Neural cell (in vitro differentiated cells): ENCODE measurements around the gene ARSJ. TPM values are rescaled to one million over a fixed set of nuclear protein-coding genes. Genes with fewer than 3 reads are reported as not detected.

ENCODE experiments used
- H2AFZ ChIP-seq: fragments of 200-600, 300-800 bp; sonication (generic), shearing (Covaris generic); 2 replicates; pipeline ENCODE4 v1.6.0; 2014; ENCODE audit warnings: low read depth, mild to moderate bottlenecking, antibody characterized with exemption, low read length, moderate library complexity
- H3F3A ChIP-seq: fragments of 200-600 bp; shearing (Covaris generic); 2 replicates; pipeline ENCODE4 v1.6.1; 2016; ENCODE audit warnings: mild to moderate bottlenecking, moderate library complexity, mixed read lengths, antibody characterized with exemption, low read length; ENCODE audit not compliant: insufficient read depth, poor library complexity, severe bottlenecking
- H3K27ac ChIP-seq: fragments of 200-600, 300-800 bp; sonication (generic), shearing (Covaris generic); 2 replicates; pipeline ENCODE4 v1.5.1; 2014; ENCODE audit warnings: mild to moderate bottlenecking, low read length, moderate library complexity
- H3K27me3 ChIP-seq: fragments of 300-800, 200-600 bp; sonication (generic), shearing (Covaris generic); 2 replicates; pipeline ENCODE4 v1.6.0; 2014; ENCODE audit warnings: mild to moderate bottlenecking, low read depth, low read length, moderate library complexity; ENCODE audit not compliant: insufficient read depth
- H3K36me3 ChIP-seq: fragments of 300-800, 200-600 bp; sonication (generic), shearing (Covaris generic); 2 replicates; pipeline ENCODE4 v1.5.1; 2014; ENCODE audit warnings: mild to moderate bottlenecking, antibody characterized with exemption, low read length, moderate library complexity; ENCODE audit not compliant: insufficient read depth
- H3K4me2 ChIP-seq: fragments of 300-800, 200-600 bp; sonication (generic), shearing (Covaris generic); 2 replicates; pipeline ENCODE4 v1.6.0; 2014; ENCODE audit warnings: mild to moderate bottlenecking, low read length
- H3K4me3 ChIP-seq: fragments of 300-800, 200-600 bp; sonication (generic), shearing (Covaris generic); 2 replicates; pipeline ENCODE4 v1.5.1; 2014; ENCODE audit warnings: mild to moderate bottlenecking, low read length, moderate library complexity
- H3K79me2 ChIP-seq: fragments of 200-600 bp; shearing (Covaris generic); replicated peaks from 2 replicates; pipeline ENCODE4 v1.6.0; 2014; ENCODE audit warnings: mild to moderate bottlenecking, low read length, moderate library complexity; ENCODE audit not compliant: insufficient read depth
- H3K9ac ChIP-seq: fragments of 300-800, 200-600 bp; sonication (generic), shearing (Covaris generic); 2 replicates; pipeline ENCODE4 v1.6.1; 2016; ENCODE audit warnings: mild to moderate bottlenecking, low read length, mixed read lengths
- H3K9me2 ChIP-seq: fragments of 200-600 bp; shearing (Covaris generic); 2 replicates; pipeline ENCODE4 v1.6.1; 2016; ENCODE audit warnings: mild to moderate bottlenecking, low read length, mixed read lengths; ENCODE audit not compliant: insufficient read depth
- H3K9me3 ChIP-seq: fragments of 200-600, 300-800 bp; sonication (generic), shearing (Covaris generic); 2 replicates; pipeline ENCODE4 v1.6.1; 2016; ENCODE audit warnings: mild to moderate bottlenecking, mixed run types, low read length, moderate library complexity, mixed read lengths
- H4K20me1 ChIP-seq: fragments of 200-600 bp; shearing (Covaris generic); 2 replicates; pipeline ENCODE4 v1.6.1; 2016; ENCODE audit warnings: mild to moderate bottlenecking, mixed run types; ENCODE audit not compliant: insufficient read depth
- CTCF ChIP-seq: fragments of 450-650 bp; IDR thresholded peaks from 2 replicates; pipeline ENCODE4 v1.5.1; 2014; ENCODE audit warnings: antibody characterized with exemption, mild to moderate bottlenecking, moderate library complexity; ENCODE audit not compliant: poor library complexity, severe bottlenecking
- EP300 ChIP-seq: fragments of 450-650 bp; conservative IDR thresholded peaks from 2 replicates; pipeline ENCODE4 v1.6.1; 2014; ENCODE audit warnings: antibody characterized with exemption, mild to moderate bottlenecking, moderate library complexity; ENCODE audit not compliant: poor library complexity, severe bottlenecking
- EZH2 ChIP-seq: fragments of 200-600, 300-800 bp; shearing (Covaris generic), sonication (generic); IDR thresholded peaks from 2 replicates; pipeline ENCODE4 v1.6.1; 2014; ENCODE audit warnings: antibody characterized with exemption, low read length, borderline replicate concordance, mild to moderate bottlenecking; ENCODE audit not compliant: insufficient read depth, poor library complexity, severe bottlenecking
- MXI1 ChIP-seq: fragments of 450-650 bp; conservative IDR thresholded peaks from 2 replicates; pipeline ENCODE4 v1.6.1; 2014; ENCODE audit warnings: antibody characterized with exemption, mild to moderate bottlenecking; ENCODE audit not compliant: poor library complexity, severe bottlenecking
- POLR2AphosphoS5 ChIP-seq: IDR thresholded peaks from 2 replicates; pipeline ENCODE4 v1.6.1; 2012
- RAD21 ChIP-seq: fragments of 450-650 bp; conservative IDR thresholded peaks from 2 replicates; pipeline ENCODE4 v1.6.1; 2014; ENCODE audit warnings: antibody characterized with exemption, mild to moderate bottlenecking, moderate library complexity
- SMC3 ChIP-seq: fragments of 450-650 bp; conservative IDR thresholded peaks from 2 replicates; pipeline ENCODE4 v1.6.1; 2014; ENCODE audit warnings: antibody characterized with exemption, mild to moderate bottlenecking, moderate library complexity; ENCODE audit not compliant: poor library complexity
- TAF1 ChIP-seq: IDR thresholded peaks from 2 replicates; pipeline ENCODE4 v1.6.1; 2012; ENCODE audit warnings: low read depth
- polyA plus RNA-seq: library from polyadenylated mRNA; depleted of rRNA; stranded (reverse); fragments of >200 nt; gene quantifications from 2 replicates; pipeline ENCODE4 v1.2.3, GENCODE V29; 2014
- TF ChIP-seq, protein P1 (sequence below): IDR thresholded peaks from 2 replicates; pipeline ENCODE4 v1.6.1; 2012; ENCODE audit warnings: borderline replicate concordance

ARSJ gene
- polyA plus RNA-seq, 1 donor from 2014 or later, result 0.10 TPM

- no peaks in the 10 kb centered on the region for H3F3A ChIP-seq
- no peak overlapping the region for H3K9ac ChIP-seq
- no peak overlapping the region for H3K4me2 ChIP-seq
- no peak overlapping the region for H3K27ac ChIP-seq
- no peaks in the 10 kb centered on the region for H3K79me2 ChIP-seq
- H3K27me3 ChIP-seq, result no peaks in the 10 kb centered on the region
- H3K9me2 ChIP-seq, result no peaks in the 10 kb centered on the region
- H2AFZ ChIP-seq, result no peak overlapping the region
- H3K4me3 ChIP-seq, result no peak overlapping the region
- no peaks in the 10 kb centered on the region for H4K20me1 ChIP-seq
- no peaks in the 10 kb centered on the region for H3K36me3 ChIP-seq
- no peaks in the 10 kb centered on the region for H3K9me3 ChIP-seq
- no peak for TF ChIP-seq MXI1
- TF ChIP-seq SMC3, result no peak
- no peak for TF ChIP-seq EZH2
- no peak for TF ChIP-seq POLR2AphosphoS5
- TF ChIP-seq CTCF, result no peak
- TF ChIP-seq EP300, result no peak
- TF ChIP-seq, protein P1, sequence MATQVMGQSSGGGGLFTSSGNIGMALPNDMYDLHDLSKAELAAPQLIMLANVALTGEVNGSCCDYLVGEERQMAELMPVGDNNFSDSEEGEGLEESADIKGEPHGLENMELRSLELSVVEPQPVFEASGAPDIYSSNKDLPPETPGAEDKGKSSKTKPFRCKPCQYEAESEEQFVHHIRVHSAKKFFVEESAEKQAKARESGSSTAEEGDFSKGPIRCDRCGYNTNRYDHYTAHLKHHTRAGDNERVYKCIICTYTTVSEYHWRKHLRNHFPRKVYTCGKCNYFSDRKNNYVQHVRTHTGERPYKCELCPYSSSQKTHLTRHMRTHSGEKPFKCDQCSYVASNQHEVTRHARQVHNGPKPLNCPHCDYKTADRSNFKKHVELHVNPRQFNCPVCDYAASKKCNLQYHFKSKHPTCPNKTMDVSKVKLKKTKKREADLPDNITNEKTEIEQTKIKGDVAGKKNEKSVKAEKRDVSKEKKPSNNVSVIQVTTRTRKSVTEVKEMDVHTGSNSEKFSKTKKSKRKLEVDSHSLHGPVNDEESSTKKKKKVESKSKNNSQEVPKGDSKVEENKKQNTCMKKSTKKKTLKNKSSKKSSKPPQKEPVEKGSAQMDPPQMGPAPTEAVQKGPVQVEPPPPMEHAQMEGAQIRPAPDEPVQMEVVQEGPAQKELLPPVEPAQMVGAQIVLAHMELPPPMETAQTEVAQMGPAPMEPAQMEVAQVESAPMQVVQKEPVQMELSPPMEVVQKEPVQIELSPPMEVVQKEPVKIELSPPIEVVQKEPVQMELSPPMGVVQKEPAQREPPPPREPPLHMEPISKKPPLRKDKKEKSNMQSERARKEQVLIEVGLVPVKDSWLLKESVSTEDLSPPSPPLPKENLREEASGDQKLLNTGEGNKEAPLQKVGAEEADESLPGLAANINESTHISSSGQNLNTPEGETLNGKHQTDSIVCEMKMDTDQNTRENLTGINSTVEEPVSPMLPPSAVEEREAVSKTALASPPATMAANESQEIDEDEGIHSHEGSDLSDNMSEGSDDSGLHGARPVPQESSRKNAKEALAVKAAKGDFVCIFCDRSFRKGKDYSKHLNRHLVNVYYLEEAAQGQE, result no peak
- TF ChIP-seq RAD21, result no peak
- no peak for TF ChIP-seq TAF1
Observed at GRCh38 chr4:113919611-113920010, 59.8 kb downstream of the ARSJ start.

GRCh38 chr4:113919145-113919544 is 60.3 kb downstream of the ARSJ start:
- TF ChIP-seq POLR2AphosphoS5, result no peak
- no peak for TF ChIP-seq MXI1
- H3F3A ChIP-seq, result no peaks in the 10 kb centered on the region
- H4K20me1 ChIP-seq, result no peaks in the 10 kb centered on the region
- H3K9me2 ChIP-seq, result no peaks in the 10 kb centered on the region
- H3K4me3 ChIP-seq, result no peak overlapping the region
- H3K9ac ChIP-seq, result no peak overlapping the region
- H3K79me2 ChIP-seq, result no peaks in the 10 kb centered on the region
- H2AFZ ChIP-seq, result no peak overlapping the region
- H3K36me3 ChIP-seq, result no peaks in the 10 kb centered on the region
- no peak overlapping the region for H3K27ac ChIP-seq
- H3K27me3 ChIP-seq, result no peaks in the 10 kb centered on the region
- no peak overlapping the region for H3K4me2 ChIP-seq
- H3K9me3 ChIP-seq, result no peaks in the 10 kb centered on the region

GRCh38 chr4:113908829-113909228 is 70.6 kb downstream of the ARSJ start:
- Histone ChIP-seq H3K9me3 (no peaks in the 10 kb centered on the region), H2AFZ (no peak overlapping the region), H3K4me3 (no peak overlapping the region), H4K20me1 (no peaks in the 10 kb centered on the region), H3K27ac (no peak overlapping the region), H3K9ac (no peak overlapping the region), H3F3A (no peaks in the 10 kb centered on the region), H3K36me3 (no peaks in the 10 kb centered on the region), H3K4me2 (no peak overlapping the region), H3K79me2 (no peaks in the 10 kb centered on the region), H3K27me3 (no peaks in the 10 kb centered on the region), H3K9me2 (no peaks in the 10 kb centered on the region)
- TF ChIP-seq CTCF (peak; percentile 54), EP300 (no peak), RAD21 (peak; percentile 66), SMC3 (peak; percentile 60), MXI1 (no peak), EZH2 (no peak), TAF1 (no peak), POLR2AphosphoS5 (no peak)
- TF ChIP-seq, protein P1, result no peak
